CD4-positive, alpha-beta T cell (primary cell): Measurements from ENCODE around the gene HECTD4. TPM values are rescaled to one million over a fixed set of nuclear protein-coding genes. Genes with fewer than 3 reads are reported as not detected.

Experiments
- ATAC-seq: fragments of 200-7000 bp; cut with Tn5 transposase; one replicate; pipeline ENCODE4 v1.10.0; 2022; ENCODE audit warnings: mild to moderate bottlenecking; ENCODE audit not compliant: poor library complexity
- CTCF ChIA-PET: fragments of 350-600 bp; sonication (Branson Sonifier 250); formaldehyde crosslinking; loops from one replicate; lab custom pipeline; 2021; ENCODE audit warnings: antibody characterized with exemption, inconsistent platforms; lab: Charles Lee
- POLR2A ChIA-PET: fragments of 350-600 bp; sonication (Branson Sonifier 250); formaldehyde crosslinking; loops from one replicate; lab custom pipeline; 2021; ENCODE audit warnings: antibody characterized with exemption, inconsistent platforms; lab: Charles Lee
- DNase-seq, 14 experiments: peaks; one replicate each; pipeline ENCODE4 v3.0.0-alpha.2; 2013 to 2020; ENCODE audit warnings: mixed read lengths in 2 of 14
- H3K27ac ChIP-seq, 2 donors: one replicate each; pipeline versions ENCODE4 v1.5.1 to v1.7.0; 2013; ENCODE audit warnings: low read length in 2 of 2, low read depth in 1 of 2, mild to moderate bottlenecking in 1 of 2
- H3K27me3 ChIP-seq, 2 experiments: 1 replicate in 1 of 2; 2 replicates in 1 of 2; pipeline versions ENCODE4 v1.6.1 to v1.7.0; 2013; ENCODE audit warnings: low read length in 2 of 2, control low read depth in 1 of 2, mild to moderate bottlenecking in 1 of 2, moderate library complexity in 1 of 2; ENCODE audit not compliant: insufficient read depth in 2 of 2, control insufficient read depth in 1 of 2
- H3K36me3 ChIP-seq: one replicate; pipeline ENCODE4 v1.6.1; 2013; ENCODE audit warnings: low read length, control low read depth; ENCODE audit not compliant: insufficient read depth
- H3K4me1 ChIP-seq: one replicate; pipeline ENCODE4 v1.6.1; 2013; ENCODE audit warnings: low read length, control low read depth; ENCODE audit not compliant: insufficient read depth
- H3K4me3 ChIP-seq: one replicate; pipeline ENCODE4 v1.5.1; 2013; ENCODE audit warnings: mild to moderate bottlenecking, low read length, moderate library complexity
- H3K9me3 ChIP-seq, 2 experiments: 1 replicate in 1 of 2; 2 replicates in 1 of 2; pipeline versions ENCODE4 v1.6.1 to v1.7.0; 2013; ENCODE audit warnings: low read length in 2 of 2, mild to moderate bottlenecking in 2 of 2, control low read depth in 1 of 2, moderate library complexity in 1 of 2; ENCODE audit not compliant: control insufficient read depth in 1 of 2, insufficient read depth in 1 of 2
- H3K27ac Mint-ChIP-seq: one replicate; pipeline ENCODE4 v1.8.0; 2020; ENCODE audit warnings: mixed read lengths
- H3K27me3 Mint-ChIP-seq: one replicate; pipeline ENCODE4 v1.8.0; 2021; ENCODE audit warnings: mixed read lengths
- H3K36me3 Mint-ChIP-seq: one replicate; pipeline ENCODE4 v1.8.0; 2021; ENCODE audit warnings: low read depth, mixed read lengths
- H3K4me1 Mint-ChIP-seq: one replicate; pipeline ENCODE4 v1.8.0; 2021; ENCODE audit warnings: low read depth, mixed read lengths
- H3K4me3 Mint-ChIP-seq: one replicate; pipeline ENCODE4 v1.8.0; 2020; ENCODE audit warnings: mild to moderate bottlenecking, mixed read lengths
- H3K9me3 Mint-ChIP-seq: one replicate; pipeline ENCODE4 v1.8.0; 2020; ENCODE audit warnings: mixed read lengths
- CTCF ChIP-seq: fragments of 200-600 bp; IDR thresholded peaks from one replicate; pipeline ENCODE4 v1.8.0; 2022; ENCODE audit warnings: antibody characterized with exemption, mild to moderate bottlenecking
- intact Hi-C, 2 experiments: fragments of 100-400 bp; cut with DNase I in 1 of 2; cut with micrococcal nuclease in 1 of 2; formaldehyde crosslinking; loops; one replicate each; pipeline versions ENCODE4 v1.15.1 to v1.9.0; 2023 to 2025; cut with DNase I, micrococcal nuclease
- total RNA-seq, 174 experiments: library from RNA in 2 of 174; stranded (reverse) in 2 of 174; gene quantifications; one replicate each; pipeline ENCODE4 v1.2.3 and lab custom pipeline; 2021 to 2026

HECTD4 gene
- total RNA-seq, 2 experiments from 2014 or later = 40.2 to 43.3 TPM

GRCh38 chr12:112283546-112283945, 98.7 kb downstream of the HECTD4 start:
- Histone ChIP-seq H3K36me3 (no peaks in the 10 kb centered on the region), H3K4me1 (no peaks in the 10 kb centered on the region), H3K27ac (no peak overlapping the region), H3K27me3 (no peaks in the 10 kb centered on the region), H3K9me3 (no peaks in the 10 kb centered on the region), H3K4me3 (no peak overlapping the region)
- Mint-ChIP-seq H3K36me3 (peaks cover 26% of the 10 kb centered on the region), H3K9me3 (no peaks in the 10 kb centered on the region), H3K27ac (no peak overlapping the region), H3K4me3 (no peak overlapping the region), H3K27me3 (no peaks in the 10 kb centered on the region), H3K4me1 (no peaks in the 10 kb centered on the region)
- no peak for DNase-seq
- TF ChIP-seq CTCF = no peak
- ChIA-PET POLR2A (no interaction called here), CTCF (no interaction called here)
- intact Hi-C loops = no loop called here
- ATAC-seq = no peak

- CTCF ChIA-PET = no interaction called here
- Histone ChIP-seq H3K27ac (no peak overlapping the region), H3K4me1 (no peaks in the 10 kb centered on the region), H3K27me3 (no peaks in the 10 kb centered on the region), H3K4me3 (no peak overlapping the region), H3K9me3 (no peaks in the 10 kb centered on the region), H3K36me3 (no peaks in the 10 kb centered on the region)
- POLR2A ChIA-PET = no interaction called here
- H3K27ac Mint-ChIP-seq = no peak overlapping the region
- ATAC-seq (no peak), DNase-seq (no peak)
- intact Hi-C loops = no loop called here
- H3K4me1 Mint-ChIP-seq = no peaks in the 10 kb centered on the region
- no peak overlapping the region for H3K4me3 Mint-ChIP-seq
- no peaks in the 10 kb centered on the region for H3K27me3 Mint-ChIP-seq
- peaks cover 29% of the 10 kb centered on the region for H3K36me3 Mint-ChIP-seq
- no peak for TF ChIP-seq CTCF
- H3K9me3 Mint-ChIP-seq = no peaks in the 10 kb centered on the region
Measured at GRCh38 chr12:112282920-112283319, 99.3 kb downstream of the HECTD4 start.

- Mint-ChIP-seq H3K36me3 (peaks cover 73% of the 10 kb centered on the region), H3K27ac (no peak overlapping the region), H3K9me3 (no peaks in the 10 kb centered on the region), H3K4me3 (no peak overlapping the region), H3K27me3 (no peaks in the 10 kb centered on the region), H3K4me1 (no peaks in the 10 kb centered on the region)
- no peak overlapping the region for H3K4me3 ChIP-seq
- intact Hi-C loops = no loop called here
- H3K4me1 ChIP-seq = no peaks in the 10 kb centered on the region
- H3K27me3 ChIP-seq = no peaks in the 10 kb centered on the region
- peaks cover 22% of the 10 kb centered on the region for H3K36me3 ChIP-seq
- no peak for DNase-seq
- no peaks in the 10 kb centered on the region for H3K9me3 ChIP-seq
- TF ChIP-seq CTCF = no peak
- ChIA-PET POLR2A (no interaction called here), CTCF (no interaction called here)
- ATAC-seq = no peak
- H3K27ac ChIP-seq = no peak overlapping the region
Measured at GRCh38 chr12:112275836-112276235, 106.4 kb downstream of the HECTD4 start.
